Stimulated activated CD8-positive, alpha-beta memory T cell treated with anti-CD3 and anti-CD28 coated beads, Interleukin-7, amount 100 ng/mL, for 4 hours (primary cell): ENCODE measurements around the gene TEX26.

Experiments
- DNase-seq, 2 donors: peaks; one replicate each; pipeline ENCODE4 v3.0.0-alpha.2; 2020; ENCODE audit warnings: low read depth in 2 of 2

TEX26 gene

DNA sequence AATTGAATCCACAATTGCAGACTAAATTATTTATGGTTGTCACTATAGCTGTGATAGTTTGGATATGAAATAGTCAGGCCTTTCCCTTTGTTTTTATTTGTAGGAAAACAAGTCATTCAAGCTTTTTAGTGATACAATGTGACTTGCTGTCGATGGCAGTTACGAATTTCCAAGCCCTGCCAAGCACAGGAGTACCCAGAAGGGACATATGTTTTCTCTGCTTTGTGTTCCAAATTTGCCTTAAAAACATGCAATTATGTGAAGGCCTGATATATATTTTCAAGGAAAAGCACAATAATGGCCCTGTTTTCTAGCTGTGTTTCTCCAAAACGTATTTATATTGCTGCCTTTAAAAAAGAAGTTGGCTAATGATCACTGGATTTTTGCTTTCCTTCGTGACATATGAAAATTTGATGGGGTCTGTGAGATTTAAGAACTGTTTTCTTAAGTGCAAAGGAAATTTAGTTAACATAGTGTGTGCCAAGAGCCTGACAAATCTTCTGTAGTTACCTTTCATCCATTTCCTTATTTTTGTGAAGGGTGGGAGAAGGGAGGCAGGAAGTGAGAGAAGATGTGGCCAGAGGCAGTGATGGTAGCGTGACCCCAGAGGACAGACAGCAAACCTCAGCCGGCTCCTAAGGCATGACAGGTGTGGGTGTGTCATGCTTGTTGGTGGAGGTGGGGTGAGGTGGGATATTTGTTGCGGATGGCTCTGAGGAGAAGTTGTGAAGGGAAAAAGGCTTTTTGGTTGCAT, 79.6 kb downstream of the TEX26 start:
- DNase-seq, result no peak

DNA sequence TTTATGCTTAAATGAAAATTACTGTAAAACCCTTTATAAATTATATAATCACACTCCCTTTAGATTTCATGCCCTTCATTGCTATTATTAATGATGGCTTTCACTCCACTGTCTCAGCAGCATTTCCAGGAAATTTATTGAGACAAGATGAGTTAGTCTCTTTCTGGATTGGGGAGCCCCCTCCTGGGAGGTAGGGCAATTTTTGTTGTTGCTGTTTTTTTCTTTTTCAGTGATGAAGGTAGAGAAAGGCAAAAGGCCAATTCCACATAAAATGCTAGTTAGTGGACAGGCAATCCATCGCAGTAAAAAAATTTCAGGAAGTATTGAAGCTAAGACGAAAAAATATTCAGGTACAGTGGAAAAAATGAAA, 80.2 kb downstream of the TEX26 start:
- DNase-seq, result no peak

DNA sequence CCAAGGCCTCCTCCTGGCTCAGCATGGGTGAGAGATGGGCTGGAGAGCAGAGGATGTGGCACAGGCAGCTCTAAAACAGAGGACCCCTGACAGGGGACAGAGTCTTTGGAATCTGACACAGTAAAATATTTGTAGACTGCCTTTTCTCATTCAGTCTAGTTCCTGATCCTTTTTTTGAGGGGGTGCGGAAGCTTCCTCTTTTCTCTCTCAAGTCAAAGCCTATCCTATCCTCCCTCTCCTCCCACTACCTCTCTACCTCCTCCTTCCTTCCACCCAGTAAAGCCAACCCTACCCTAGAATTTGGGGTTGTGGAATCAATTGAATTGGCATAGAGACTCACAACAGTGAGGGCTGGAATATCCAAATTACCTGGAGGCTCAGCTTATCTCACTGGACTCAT, 82.0 kb downstream of the TEX26 start:
- DNase-seq, result no peak

DNA sequence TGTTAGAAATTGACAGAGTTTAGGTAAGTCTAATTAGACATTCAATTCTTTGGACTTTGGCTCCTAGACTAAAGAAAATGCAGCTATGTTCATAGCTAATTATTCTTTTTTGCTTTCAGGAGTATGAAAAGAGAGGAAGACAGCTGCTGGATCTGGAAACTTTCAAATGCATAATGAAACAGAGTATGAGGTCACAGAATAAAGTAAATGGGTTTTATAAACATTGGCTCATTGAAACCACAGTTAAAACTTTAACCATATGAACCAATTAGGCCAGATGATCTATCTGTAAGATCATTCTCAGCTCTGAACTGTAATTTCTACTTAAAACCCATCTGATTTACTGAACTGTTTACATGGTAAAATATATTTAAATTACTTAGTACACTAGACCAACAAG, 82.7 kb downstream of the TEX26 start:
- no peak for DNase-seq

DNA sequence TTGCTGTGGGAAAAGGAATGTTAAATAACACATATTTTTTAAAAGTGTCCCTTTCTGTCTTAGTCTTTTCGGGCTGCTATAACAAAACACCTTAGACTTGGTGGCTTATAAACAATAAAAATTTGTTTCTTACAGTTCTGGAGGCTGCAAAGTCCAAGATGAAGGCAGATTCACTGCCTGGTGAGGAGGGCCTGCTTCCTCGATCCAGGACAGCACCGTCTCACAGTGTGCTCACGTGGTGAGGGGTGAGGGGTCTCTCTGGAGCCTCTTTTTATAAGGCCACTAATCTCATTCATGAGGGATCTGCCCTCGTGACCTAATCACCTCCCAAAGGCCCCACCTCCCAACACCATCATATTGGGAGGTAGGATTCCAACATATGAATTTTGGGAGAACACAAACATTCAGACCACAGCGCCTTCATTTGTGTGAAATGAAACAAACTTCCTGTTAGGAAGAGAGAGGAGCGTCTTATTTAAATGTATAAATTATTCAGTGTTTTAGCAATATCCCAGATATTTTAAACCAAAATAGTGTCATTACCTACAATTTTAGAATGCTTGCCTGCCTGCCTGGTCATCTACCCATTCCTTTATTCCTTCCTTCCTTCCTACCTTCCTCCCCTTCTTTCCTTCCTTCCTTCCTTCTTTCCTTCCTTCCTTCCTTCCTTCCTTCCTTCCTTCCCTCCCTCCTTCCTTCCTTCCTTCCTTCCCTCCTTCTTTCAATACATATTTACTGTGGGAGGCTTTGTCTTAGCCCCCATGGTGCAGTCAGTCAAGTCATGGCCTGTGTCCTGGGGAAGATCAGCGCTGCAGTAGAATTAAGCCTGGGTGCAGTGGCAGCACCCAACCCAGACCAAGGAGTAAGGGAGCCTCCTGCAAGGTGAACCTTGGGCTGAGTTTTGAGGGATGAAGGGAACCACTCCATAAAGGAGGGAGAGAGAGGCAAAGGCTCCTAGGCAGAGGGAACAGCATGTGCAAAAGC, 84.2 kb downstream of the TEX26 start:
- DNase-seq, result no peak

DNA sequence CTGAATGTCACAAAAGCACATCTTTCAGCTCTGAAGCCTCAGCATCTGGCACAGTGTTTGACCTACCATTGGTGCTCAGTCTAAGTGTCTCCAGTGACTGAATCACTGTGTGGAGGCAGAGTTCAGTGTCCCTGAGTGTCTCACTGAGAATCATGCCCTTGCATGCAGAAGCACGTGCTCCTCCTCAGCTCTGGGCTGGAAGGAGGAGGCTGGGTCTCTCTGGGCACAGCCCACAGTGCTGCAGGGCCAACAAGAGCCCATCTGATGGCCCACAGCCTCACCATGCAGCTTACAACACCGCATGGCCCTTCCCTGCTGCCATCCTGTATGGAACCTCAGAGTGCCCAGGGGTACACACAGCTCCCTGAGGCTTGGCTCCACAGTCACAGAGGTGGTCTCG, 86.1 kb downstream of the TEX26 start:
- DNase-seq, result no peak

DNA sequence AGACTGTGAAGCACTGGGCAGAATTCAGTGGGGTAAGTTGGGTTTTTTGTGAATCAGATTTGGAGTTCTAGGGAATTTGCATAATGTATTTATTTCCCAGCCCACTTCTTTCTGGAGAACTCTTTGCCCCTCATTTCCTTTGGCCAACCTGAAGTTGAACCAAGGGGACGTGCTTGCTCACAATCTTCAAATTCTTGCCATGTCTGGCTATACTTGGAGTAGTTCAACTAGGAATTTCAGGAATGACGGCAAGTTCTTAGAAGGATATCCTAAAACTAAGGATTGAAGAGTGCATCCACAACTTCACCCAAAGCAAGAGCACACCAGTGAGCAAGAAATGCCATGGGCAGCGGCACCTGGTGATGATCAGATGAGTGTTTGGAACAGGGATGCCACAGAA, 88.5 kb downstream of the TEX26 start:
- DNase-seq, result no peak

DNA sequence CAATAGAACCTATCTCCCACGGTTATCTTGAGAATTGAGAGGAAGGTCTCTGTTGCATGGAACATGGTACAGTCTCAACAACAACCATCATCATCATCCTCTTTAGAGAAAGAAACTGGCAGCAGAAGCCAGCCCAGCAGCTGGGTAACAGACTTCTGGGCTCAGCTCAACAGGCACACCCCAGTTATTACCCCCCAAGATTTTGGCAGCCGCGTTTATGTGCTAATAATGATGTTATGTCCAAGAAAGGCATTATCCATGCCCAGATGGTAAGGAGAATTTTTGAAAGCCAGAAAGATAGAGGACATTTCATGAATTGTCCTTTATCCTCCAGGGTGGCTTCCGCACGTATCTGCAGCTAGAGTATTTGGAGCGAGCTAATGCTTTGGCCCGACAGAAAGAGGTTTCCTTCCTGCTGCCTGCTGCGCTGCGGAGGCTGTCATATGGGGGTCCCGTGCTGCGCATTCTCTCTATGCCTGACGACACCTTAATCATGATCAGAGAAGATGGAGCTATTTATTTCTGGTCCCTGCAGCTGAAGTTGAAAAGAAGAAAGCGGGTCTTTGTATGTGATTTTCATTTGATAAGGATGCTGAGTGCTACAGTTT, 89.9 kb downstream of the TEX26 start:
- no peak for DNase-seq

DNA sequence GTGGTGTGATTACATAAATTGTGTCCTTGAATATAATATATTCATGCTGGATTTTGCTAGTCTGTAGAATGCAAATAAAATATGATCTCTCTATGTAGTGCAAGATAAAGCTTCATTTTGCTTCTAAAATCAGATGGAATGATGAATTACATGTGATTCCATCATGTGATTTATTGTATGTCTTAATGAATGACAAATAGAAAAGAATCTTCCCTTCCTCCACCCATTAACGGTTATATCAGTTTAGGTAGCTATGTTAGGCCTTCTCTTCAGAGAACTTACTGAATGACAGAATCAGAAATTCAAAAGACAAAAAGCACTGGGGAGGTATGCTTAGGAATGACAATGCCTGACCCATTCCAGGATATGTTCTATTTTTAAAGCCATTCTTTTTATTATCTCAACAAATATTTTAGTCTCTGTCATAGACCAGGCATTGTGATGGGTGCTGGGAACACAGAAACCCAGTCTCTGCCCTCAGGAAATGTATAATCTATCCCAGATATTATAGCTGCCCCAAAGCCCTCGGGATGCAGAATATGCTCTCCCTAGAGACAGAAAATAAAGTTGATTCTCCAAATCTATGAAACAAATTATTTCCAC, 90.6 kb downstream of the TEX26 start:
- no peak for DNase-seq
